ENCODE measurements around the gene ADAM23.

DNA sequence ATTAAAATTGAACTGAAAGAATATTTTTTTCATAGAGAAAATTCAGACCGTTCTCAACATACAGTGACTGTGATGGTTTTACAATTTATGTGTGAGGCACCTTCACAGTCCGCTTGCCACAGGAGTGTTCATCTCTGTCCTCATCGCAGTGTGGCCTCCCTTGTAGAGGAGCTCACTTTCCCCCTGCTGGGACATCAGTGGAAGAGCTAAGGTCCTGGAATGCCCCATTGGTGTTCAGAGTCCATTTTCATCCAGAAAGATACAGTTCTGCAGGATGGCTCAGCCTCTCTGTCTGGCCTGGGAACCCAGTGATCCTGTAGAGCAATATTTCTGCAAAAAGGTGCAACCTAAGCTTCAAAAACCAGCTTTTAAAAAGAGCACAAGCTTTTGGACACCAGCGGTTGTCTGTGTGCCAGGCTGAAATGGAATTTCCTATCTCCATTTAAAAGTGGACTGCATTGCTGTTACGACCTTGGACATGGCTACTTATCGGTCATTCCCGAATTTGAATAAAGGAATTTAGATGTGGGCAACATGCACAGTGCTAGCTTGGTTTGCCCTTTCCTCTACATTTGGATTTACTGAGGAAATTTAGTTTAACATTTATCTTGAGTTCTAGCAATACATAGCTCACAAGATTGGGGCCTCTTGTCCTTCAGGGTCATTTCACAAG is 172.2 kb downstream of the ADAM23 start:
- TF ChIP-seq, protein P1, sequence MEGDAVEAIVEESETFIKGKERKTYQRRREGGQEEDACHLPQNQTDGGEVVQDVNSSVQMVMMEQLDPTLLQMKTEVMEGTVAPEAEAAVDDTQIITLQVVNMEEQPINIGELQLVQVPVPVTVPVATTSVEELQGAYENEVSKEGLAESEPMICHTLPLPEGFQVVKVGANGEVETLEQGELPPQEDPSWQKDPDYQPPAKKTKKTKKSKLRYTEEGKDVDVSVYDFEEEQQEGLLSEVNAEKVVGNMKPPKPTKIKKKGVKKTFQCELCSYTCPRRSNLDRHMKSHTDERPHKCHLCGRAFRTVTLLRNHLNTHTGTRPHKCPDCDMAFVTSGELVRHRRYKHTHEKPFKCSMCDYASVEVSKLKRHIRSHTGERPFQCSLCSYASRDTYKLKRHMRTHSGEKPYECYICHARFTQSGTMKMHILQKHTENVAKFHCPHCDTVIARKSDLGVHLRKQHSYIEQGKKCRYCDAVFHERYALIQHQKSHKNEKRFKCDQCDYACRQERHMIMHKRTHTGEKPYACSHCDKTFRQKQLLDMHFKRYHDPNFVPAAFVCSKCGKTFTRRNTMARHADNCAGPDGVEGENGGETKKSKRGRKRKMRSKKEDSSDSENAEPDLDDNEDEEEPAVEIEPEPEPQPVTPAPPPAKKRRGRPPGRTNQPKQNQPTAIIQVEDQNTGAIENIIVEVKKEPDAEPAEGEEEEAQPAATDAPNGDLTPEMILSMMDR (IDR thresholded peaks at IDR 0.05), result no peak
- TF ChIP-seq POLR2AphosphoS5 (IDR thresholded peaks at IDR 0.05; ENCODE audit: low read depth, low read length), result no peak
- TF ChIP-seq EZH2phosphoT487 (IDR thresholded peaks at IDR 0.05; ENCODE audit: borderline replicate concordance, low read depth), result no peak
- TF ChIP-seq EP300 (IDR thresholded peaks at IDR 0.05; ENCODE audit: borderline replicate concordance in 1 of 2, low read depth in 1 of 2, low read length in 1 of 2), result no peak
- TF ChIP-seq RAD21 (IDR thresholded peaks at IDR 0.05; ENCODE audit: low read length), result no peak
- TF ChIP-seq YY1 (IDR thresholded peaks at IDR 0.05; ENCODE audit: low read depth), result no peak

Data from SK-N-SH (cell line).